MM.1S (cell line): ENCODE results near the gene CDH12.

Source experiments
- DNase-seq: peaks from one replicate; pipeline ENCODE4 v3.0.0-alpha.2; 2015
- H2AFZ ChIP-seq: fragments of 300-600 bp; sonication (generic); 2 replicates; pipeline ENCODE4 v1.6.0; 2016; ENCODE audit warnings: antibody characterized with exemption, low read length
- H3F3A ChIP-seq: fragments of 300-600 bp; sonication (generic); 2 replicates; pipeline ENCODE4 v1.6.1; 2016; ENCODE audit warnings: mild to moderate bottlenecking, antibody characterized with exemption, low read length, moderate library complexity, mixed read lengths; ENCODE audit not compliant: insufficient read depth
- H3K27ac ChIP-seq: fragments of 300-600 bp; sonication (generic); 2 replicates; pipeline ENCODE4 v1.5.1; 2016; ENCODE audit warnings: mild to moderate bottlenecking, low read length
- H3K27me3 ChIP-seq: fragments of 300-600 bp; sonication (generic); replicated peaks from 2 replicates; pipeline ENCODE4 v1.6.0; 2016; ENCODE audit warnings: low read length; ENCODE audit not compliant: insufficient read depth
- H3K36me3 ChIP-seq: fragments of 300-600 bp; sonication (generic); replicated peaks from 2 replicates; pipeline ENCODE4 v1.6.1; 2016; ENCODE audit warnings: mild to moderate bottlenecking, low read length, mixed read lengths; ENCODE audit not compliant: insufficient read depth
- H3K4me1 ChIP-seq: fragments of 300-600 bp; sonication (generic); 2 replicates; pipeline ENCODE4 v1.6.1; 2016; ENCODE audit warnings: low read length, mixed read lengths
- H3K4me2 ChIP-seq: fragments of 300-600 bp; sonication (generic); 2 replicates; pipeline ENCODE4 v1.6.0; 2016; ENCODE audit warnings: low read depth, low read length
- H3K4me3 ChIP-seq: fragments of 300-600 bp; sonication (generic); 2 replicates; pipeline ENCODE4 v1.5.1; 2016; ENCODE audit warnings: low read length, mixed read lengths
- H3K79me2 ChIP-seq: fragments of 300-600 bp; sonication (generic); 2 replicates; pipeline ENCODE4 v1.6.1; 2016; ENCODE audit warnings: mixed run types, low read length, mixed read lengths
- H3K9ac ChIP-seq: fragments of 300-600 bp; sonication (generic); 2 replicates; pipeline ENCODE4 v1.6.1; 2016; ENCODE audit warnings: low read length, mixed read lengths
- H3K9me2 ChIP-seq: fragments of 300-600 bp; sonication (generic); replicated peaks from 2 replicates; pipeline ENCODE4 v1.6.1; 2016; ENCODE audit warnings: mild to moderate bottlenecking, low read length, mixed read lengths; ENCODE audit not compliant: insufficient read depth
- H3K9me3 ChIP-seq: fragments of 300-600 bp; sonication (generic); replicated peaks from 2 replicates; pipeline ENCODE4 v1.6.1; 2016; ENCODE audit warnings: mild to moderate bottlenecking, low read length, mixed read lengths; ENCODE audit not compliant: insufficient read depth
- H4K20me1 ChIP-seq: fragments of 300-600 bp; sonication (generic); 2 replicates; pipeline ENCODE4 v1.6.1; 2016; ENCODE audit warnings: mild to moderate bottlenecking, low read length, moderate library complexity, mixed read lengths; ENCODE audit not compliant: insufficient read depth
- CTCF ChIP-seq: fragments of 300-600 bp; sonication (generic); IDR thresholded peaks from 2 replicates; pipeline ENCODE4 v1.5.1; 2016; ENCODE audit warnings: antibody characterized with exemption, low read length, mixed read lengths
- EZH2 ChIP-seq: fragments of 300-600 bp; sonication (generic); optimal IDR thresholded peaks from 2 replicates; pipeline ENCODE3; 2017; ENCODE audit warnings: low read depth, mild to moderate bottlenecking, antibody characterized with exemption, low read length, mixed read lengths
- EZH2phosphoT487 ChIP-seq: fragments of 300-600 bp; sonication (generic); IDR thresholded peaks from 2 replicates; pipeline ENCODE4 v1.6.1; 2018; ENCODE audit warnings: antibody characterized with exemption, low read length

Gene CDH12

GRCh38 chr5:22488427-22488826 is 364.7 kb downstream of the CDH12 start:
- no peaks in the 10 kb centered on the region for H3F3A ChIP-seq
- H3K4me2 ChIP-seq, result no peak overlapping the region
- H3K9me3 ChIP-seq, result no peaks in the 10 kb centered on the region
- no peaks in the 10 kb centered on the region for H3K36me3 ChIP-seq
- no peaks in the 10 kb centered on the region for H4K20me1 ChIP-seq
- no peaks in the 10 kb centered on the region for H3K9me2 ChIP-seq
- H2AFZ ChIP-seq, result no peak overlapping the region
- no peak overlapping the region for H3K4me3 ChIP-seq
- TF ChIP-seq EZH2phosphoT487, result no peak
- no peak for TF ChIP-seq EZH2
- TF ChIP-seq CTCF, result no peak
- H3K79me2 ChIP-seq, result no peaks in the 10 kb centered on the region
- H3K9ac ChIP-seq, result no peak overlapping the region
- no peak for DNase-seq
- no peak overlapping the region for H3K27ac ChIP-seq
- no peaks in the 10 kb centered on the region for H3K27me3 ChIP-seq
- no peaks in the 10 kb centered on the region for H3K4me1 ChIP-seq

- H3F3A ChIP-seq, result no peaks in the 10 kb centered on the region
- no peak overlapping the region for H3K9ac ChIP-seq
- H3K4me3 ChIP-seq, result no peak overlapping the region
- no peak for TF ChIP-seq CTCF
- no peak for TF ChIP-seq EZH2
- TF ChIP-seq EZH2phosphoT487, result no peak
- no peaks in the 10 kb centered on the region for H3K79me2 ChIP-seq
- DNase-seq, result no peak
- H3K4me1 ChIP-seq, result no peaks in the 10 kb centered on the region
- H3K27ac ChIP-seq, result no peak overlapping the region
- no peaks in the 10 kb centered on the region for H3K9me3 ChIP-seq
- H2AFZ ChIP-seq, result no peak overlapping the region
- no peaks in the 10 kb centered on the region for H3K36me3 ChIP-seq
- H3K4me2 ChIP-seq, result no peak overlapping the region
- no peaks in the 10 kb centered on the region for H3K27me3 ChIP-seq
- H3K9me2 ChIP-seq, result no peaks in the 10 kb centered on the region
- H4K20me1 ChIP-seq, result no peaks in the 10 kb centered on the region
These were observed 372.8 kb downstream of the CDH12 start for GRCh38 chr5:22480305-22480704.

- TF ChIP-seq EZH2 (no peak), EZH2phosphoT487 (no peak), CTCF (no peak)
- no peak overlapping the region for H3K4me2 ChIP-seq
- H3K4me1 ChIP-seq, result no peaks in the 10 kb centered on the region
- no peak overlapping the region for H3K9ac ChIP-seq
- no peaks in the 10 kb centered on the region for H3F3A ChIP-seq
- H3K9me3 ChIP-seq, result no peaks in the 10 kb centered on the region
- H3K27me3 ChIP-seq, result no peaks in the 10 kb centered on the region
- no peaks in the 10 kb centered on the region for H3K79me2 ChIP-seq
- H3K27ac ChIP-seq, result no peak overlapping the region
- H3K4me3 ChIP-seq, result no peak overlapping the region
- no peaks in the 10 kb centered on the region for H3K9me2 ChIP-seq
- H3K36me3 ChIP-seq, result no peaks in the 10 kb centered on the region
- DNase-seq, result no peak
- no peak overlapping the region for H2AFZ ChIP-seq
- no peaks in the 10 kb centered on the region for H4K20me1 ChIP-seq
These were observed 379.3 kb downstream of the CDH12 start for GRCh38 chr5:22473886-22474285.
